ENCODE results near the gene WEE2.

DNA sequence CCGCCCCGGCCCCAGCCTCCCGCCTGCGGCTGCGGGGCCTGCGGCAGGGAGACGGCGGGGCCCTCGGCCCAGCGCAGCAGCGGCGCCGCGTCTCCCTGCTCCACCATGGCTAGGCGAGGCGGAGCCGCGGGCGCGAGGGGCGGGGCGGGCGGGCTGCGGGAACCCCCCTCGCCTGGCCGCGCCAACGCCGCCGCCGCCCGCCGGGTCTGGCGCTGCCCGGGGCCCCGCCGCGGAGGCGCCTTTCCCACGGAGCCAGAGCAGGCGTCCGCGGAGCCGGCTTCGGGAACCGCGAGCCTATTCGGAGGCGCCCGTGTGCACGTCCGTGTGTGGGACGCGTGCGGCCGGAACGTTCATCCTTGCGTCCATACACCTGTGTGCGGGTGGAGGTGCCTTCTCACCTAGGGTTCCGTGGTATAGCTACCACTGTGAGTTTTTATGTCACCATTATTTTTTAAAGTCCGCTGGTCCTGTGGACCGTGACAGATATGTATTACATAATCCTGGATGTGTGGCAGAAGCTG, 6.0 kb upstream of the WEE2 start, which contains the start of gene DENND11:
- TF ChIP-seq, protein P1, sequence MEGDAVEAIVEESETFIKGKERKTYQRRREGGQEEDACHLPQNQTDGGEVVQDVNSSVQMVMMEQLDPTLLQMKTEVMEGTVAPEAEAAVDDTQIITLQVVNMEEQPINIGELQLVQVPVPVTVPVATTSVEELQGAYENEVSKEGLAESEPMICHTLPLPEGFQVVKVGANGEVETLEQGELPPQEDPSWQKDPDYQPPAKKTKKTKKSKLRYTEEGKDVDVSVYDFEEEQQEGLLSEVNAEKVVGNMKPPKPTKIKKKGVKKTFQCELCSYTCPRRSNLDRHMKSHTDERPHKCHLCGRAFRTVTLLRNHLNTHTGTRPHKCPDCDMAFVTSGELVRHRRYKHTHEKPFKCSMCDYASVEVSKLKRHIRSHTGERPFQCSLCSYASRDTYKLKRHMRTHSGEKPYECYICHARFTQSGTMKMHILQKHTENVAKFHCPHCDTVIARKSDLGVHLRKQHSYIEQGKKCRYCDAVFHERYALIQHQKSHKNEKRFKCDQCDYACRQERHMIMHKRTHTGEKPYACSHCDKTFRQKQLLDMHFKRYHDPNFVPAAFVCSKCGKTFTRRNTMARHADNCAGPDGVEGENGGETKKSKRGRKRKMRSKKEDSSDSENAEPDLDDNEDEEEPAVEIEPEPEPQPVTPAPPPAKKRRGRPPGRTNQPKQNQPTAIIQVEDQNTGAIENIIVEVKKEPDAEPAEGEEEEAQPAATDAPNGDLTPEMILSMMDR (IDR thresholded peaks at IDR 0.05; ENCODE audit: low read depth, low read length) = no peak
- TF ChIP-seq POLR2A (IDR thresholded peaks at IDR 0.05; ENCODE audit: extremely low read depth, insufficient read length) = no peak

Measured in NB4 (cell line).